ENCODE data around the gene DDX11.
A peak's percentile ranks its signal among the peaks of the same experiment; 100 is the strongest.
"Not testable (repeated sequence)": the region's sequence is repeated elsewhere in the genome, so short reads cannot be mapped to it uniquely, and the experiment has no call there.

The DDX11 gene

GRCh38 chr12:31067656-31068055, 6.0 kb upstream of the DDX11 start:
- not testable (repeated sequence) for DNase-seq (ENCODE audit: low read depth in 2 of 2)

- not testable (repeated sequence) for DNase-seq (ENCODE audit: low read depth in 2 of 2)
Measured at GRCh38 chr12:31070971-31071740, 2.5 kb upstream of the DDX11 start.

- not testable (repeated sequence) for DNase-seq (ENCODE audit: low read depth in 2 of 2)
Measured at GRCh38 chr12:31072962-31073361, 698 bp upstream of the DDX11 start.

GRCh38 chr12:31074333-31074874, 744 bp downstream of the DDX11 start:
- peak in 1 of 2 donors; percentile 8 for DNase-seq (ENCODE audit: low read depth in 2 of 2)

GRCh38 chr12:31076150-31076549, 2.5 kb downstream of the DDX11 start:
- not testable (repeated sequence) for DNase-seq (ENCODE audit: low read depth in 2 of 2)

- DNase-seq (ENCODE audit: low read depth in 2 of 2) = not testable (repeated sequence)
Measured at GRCh38 chr12:31077095-31077494, 3.4 kb downstream of the DDX11 start.

GRCh38 chr12:31077998-31078397, 4.3 kb downstream of the DDX11 start:
- not testable (repeated sequence) for DNase-seq (ENCODE audit: low read depth in 2 of 2)

GRCh38 chr12:31079421-31079820, 5.8 kb downstream of the DDX11 start:
- DNase-seq (ENCODE audit: low read depth in 2 of 2) = not testable (repeated sequence)

- DNase-seq (ENCODE audit: low read depth in 2 of 2) = not testable (repeated sequence)
Measured at GRCh38 chr12:31080221-31080620, 6.6 kb downstream of the DDX11 start.

GRCh38 chr12:31081274-31081673, 7.6 kb downstream of the DDX11 start:
- DNase-seq (ENCODE audit: low read depth in 2 of 2) = not testable (repeated sequence)

- not testable (repeated sequence) for DNase-seq (ENCODE audit: low read depth in 2 of 2)
Measured at GRCh38 chr12:31084241-31084640, 10.6 kb downstream of the DDX11 start.

- DNase-seq (ENCODE audit: low read depth in 2 of 2) = not testable (repeated sequence)
Measured at GRCh38 chr12:31086032-31086431, 12.4 kb downstream of the DDX11 start.

GRCh38 chr12:31087486-31087885, 13.8 kb downstream of the DDX11 start:
- not testable (repeated sequence) for DNase-seq (ENCODE audit: low read depth in 2 of 2)

GRCh38 chr12:31087956-31088355, 14.3 kb downstream of the DDX11 start:
- not testable (repeated sequence) for DNase-seq (ENCODE audit: low read depth in 2 of 2)

- no peak for DNase-seq (ENCODE audit: low read depth in 2 of 2)
Measured at GRCh38 chr12:31089072-31089471, 15.4 kb downstream of the DDX11 start.

GRCh38 chr12:31091629-31092028, 18.0 kb downstream of the DDX11 start:
- DNase-seq (ENCODE audit: low read depth in 2 of 2) = not testable (repeated sequence)

GRCh38 chr12:31092718-31093117, 19.1 kb downstream of the DDX11 start:
- DNase-seq (ENCODE audit: low read depth in 2 of 2) = not testable (repeated sequence)

- DNase-seq (ENCODE audit: low read depth in 2 of 2) = not testable (repeated sequence)
Measured at GRCh38 chr12:31095080-31095860, 21.6 kb downstream of the DDX11 start.

- not testable (repeated sequence) for DNase-seq (ENCODE audit: low read depth in 2 of 2)
Measured at GRCh38 chr12:31096251-31097065, 22.8 kb downstream of the DDX11 start.

GRCh38 chr12:31097819-31098218, 24.2 kb downstream of the DDX11 start:
- DNase-seq (ENCODE audit: low read depth in 2 of 2) = not testable (repeated sequence)

GRCh38 chr12:31098363-31098762, 24.7 kb downstream of the DDX11 start:
- DNase-seq (ENCODE audit: low read depth in 2 of 2) = not testable (repeated sequence)
